Measurements from ENCODE around the gene WDR72.

WDR72 gene

DNA sequence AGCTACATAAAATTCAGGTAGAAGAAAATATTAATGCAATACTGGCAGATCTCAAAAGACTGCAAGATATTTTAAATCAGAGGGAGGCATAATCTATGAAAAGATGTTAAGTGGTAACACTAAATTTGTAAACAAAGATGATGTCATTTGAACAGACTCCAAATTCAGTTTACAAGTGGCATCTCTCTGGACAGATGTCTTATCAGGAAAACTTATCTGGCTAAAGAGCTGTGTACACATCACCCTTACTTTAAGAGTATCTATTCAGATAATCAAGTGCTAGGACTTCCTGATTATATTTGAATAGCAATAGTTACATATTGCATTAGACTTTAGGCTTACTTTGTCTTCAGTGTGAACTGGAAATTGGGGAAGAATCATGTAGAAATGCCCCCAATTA is 231.5 kb downstream of the WDR72 start:
- no peak for DNase-seq

DNA sequence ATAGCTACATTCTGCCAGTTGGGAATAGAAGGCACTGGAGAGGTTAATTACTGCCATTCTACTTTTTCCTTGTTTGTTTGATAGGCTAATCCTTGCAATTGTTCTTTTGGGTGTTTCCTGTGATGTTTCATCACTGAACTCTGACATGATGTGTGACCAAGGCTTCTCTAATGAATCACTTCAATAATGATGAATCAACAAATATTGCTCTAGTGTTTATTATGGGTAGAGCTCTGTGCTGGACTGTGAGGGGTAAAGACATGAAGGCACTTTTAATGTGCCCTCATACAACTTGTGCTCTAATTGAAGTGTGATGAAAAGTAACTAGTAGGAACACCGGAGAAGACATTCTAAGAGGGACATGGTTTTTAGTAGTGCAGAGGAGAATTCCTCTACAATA is 233.6 kb downstream of the WDR72 start:
- DNase-seq, result no peak

DNA sequence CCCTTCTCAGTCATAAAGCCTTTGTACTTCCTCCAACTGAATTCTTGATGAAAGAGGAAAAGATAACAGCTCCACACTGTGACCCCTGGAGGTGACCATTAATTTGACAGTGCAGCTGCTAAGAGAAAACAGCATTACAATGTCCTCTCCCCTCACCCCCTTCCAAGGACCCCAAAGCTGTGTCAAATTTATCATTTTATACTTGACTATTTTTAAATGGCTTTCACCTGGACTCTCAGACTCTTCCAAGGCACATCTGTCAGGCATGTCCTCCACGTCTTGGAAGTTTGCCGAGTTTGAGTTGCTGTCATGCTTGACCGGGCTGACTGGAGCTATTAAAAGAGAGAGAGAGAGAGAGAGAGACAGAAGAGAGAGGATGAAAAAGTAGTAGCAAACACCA is 236.5 kb downstream of the WDR72 start:
- peak; percentile 80 for DNase-seq

DNA sequence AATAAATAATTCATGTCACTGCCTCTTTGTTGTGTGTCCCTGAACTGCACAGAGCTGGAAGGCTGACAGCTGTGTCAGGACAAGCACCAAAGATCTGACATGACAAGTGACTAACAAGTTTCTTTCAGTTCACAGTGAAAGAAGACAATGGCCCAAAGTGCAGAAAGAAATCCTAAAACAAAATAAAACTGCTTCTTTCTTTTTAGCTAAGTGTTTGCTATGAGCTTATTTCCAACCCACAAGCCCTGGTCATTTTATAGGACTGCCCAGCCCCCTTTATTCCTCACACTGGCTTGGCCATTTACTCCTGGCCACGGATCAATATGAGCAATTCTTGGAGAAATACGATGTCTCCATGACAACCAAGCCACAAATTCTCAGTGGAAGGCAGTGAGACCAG is 238.5 kb downstream of the WDR72 start:
- DNase-seq, result no peak

DNA sequence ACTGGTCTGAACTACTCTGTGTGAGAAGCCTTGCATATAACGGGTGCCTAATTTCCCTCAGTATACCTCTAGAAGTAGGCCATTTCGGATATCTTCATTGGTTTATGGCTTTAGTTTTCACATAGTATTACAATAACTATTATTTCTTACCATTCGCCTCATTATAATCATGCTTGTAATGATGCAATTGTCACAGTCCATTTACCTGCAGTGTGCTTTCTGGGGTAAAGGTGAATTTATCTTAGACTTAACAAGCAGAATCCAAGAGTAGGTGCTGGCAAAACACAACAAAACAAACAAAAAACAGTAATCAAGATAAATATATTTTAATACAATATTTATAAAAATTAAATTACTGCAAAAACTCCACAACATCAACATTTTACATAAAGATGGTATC is 246.0 kb downstream of the WDR72 start:
- no peak for DNase-seq

DNA sequence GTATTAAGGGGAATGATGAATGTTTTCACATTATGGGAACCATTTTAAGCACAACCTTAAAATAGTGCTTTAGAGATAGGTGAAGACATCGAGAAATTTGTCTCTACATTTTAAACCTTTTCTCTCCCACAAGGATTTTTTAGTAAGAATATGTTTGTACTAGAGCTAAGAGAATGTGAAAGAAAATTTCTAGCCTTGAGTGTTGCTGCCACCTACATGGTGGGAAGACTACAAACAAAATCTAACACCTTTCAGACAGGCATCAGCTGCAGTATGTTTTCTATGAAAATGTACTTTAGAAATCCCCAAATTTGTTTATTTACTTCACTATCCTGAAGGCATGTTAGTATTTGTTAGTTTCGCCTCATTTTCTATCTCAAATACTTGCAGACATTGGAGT is 247.4 kb downstream of the WDR72 start:
- DNase-seq, result no peak

DNA sequence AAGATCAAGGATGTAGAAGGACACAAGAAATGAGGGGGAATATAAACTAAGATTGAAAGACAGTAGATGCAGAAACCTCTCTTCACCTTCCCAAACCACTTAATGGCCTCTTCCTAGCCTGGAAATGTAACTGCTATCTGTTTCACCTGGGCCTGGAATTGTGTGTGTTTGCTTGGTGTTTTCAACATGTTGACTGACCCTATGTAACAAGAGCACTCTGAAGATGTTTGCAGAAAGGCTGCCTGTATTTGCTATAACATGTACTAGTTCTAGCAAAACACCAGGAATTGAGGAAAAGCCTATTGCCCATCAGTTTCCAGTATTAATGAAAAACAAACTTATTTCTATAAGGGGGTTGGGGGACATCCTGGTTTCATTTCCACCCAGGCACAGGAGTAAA is 248.3 kb downstream of the WDR72 start:
- DNase-seq, result no peak

DNA sequence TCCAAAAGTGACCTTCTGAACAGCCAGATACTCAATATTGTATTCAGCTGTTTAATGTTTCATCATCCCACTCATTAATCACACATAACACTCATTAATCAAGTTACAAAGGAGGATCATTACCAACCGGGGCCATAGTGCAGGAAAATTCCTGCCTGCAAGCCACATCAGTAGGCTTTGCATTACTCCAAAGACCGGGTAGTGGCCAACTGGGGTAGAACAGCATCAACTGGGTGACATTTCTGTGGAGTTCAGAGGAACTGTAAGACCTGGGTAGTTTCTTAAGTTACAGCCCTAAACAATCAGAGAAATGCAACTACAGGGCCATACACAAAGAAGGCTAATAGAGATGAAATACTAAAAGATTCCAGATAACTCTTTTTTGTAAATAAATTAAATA is 253.1 kb downstream of the WDR72 start:
- DNase-seq, result no peak

DNA sequence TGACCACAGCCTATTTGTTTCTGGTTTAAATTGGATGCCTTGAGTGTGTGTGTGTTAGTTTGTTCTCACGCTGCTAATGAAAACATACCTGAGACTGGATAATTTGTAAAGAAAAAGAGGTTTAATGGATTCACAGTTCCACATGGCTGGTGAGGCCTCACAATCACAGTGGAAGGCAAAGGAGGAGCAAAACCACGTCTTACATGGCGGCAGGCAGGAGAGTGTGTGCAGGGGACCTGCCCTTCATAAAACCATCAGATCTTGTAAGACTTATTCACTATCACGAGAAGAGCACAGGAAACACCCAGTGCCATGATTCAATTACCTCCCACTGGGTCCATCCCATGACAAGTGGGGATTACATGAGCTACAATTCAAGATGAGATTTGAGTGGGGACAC is 260.5 kb downstream of the WDR72 start:
- DNase-seq, result no peak

DNA sequence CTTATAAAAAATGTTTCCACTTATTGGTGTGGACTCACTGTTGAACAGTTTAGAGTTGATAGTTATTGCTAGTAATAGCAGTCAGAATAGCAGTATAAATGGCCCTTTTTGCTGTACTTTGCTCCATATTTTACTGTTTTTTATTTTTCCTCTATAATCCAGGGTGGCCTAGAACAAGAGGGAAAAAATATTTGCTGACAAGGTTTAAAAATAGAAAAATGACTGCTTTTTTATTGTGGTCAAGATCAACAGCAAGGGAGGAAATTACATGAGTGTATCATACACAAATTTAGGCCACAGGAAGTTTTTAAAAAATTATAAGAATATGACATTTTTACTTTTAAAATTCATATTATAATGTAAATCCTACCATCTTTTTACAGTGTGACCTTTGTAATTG is 269.1 kb downstream of the WDR72 start:
- no peak for DNase-seq

DNA sequence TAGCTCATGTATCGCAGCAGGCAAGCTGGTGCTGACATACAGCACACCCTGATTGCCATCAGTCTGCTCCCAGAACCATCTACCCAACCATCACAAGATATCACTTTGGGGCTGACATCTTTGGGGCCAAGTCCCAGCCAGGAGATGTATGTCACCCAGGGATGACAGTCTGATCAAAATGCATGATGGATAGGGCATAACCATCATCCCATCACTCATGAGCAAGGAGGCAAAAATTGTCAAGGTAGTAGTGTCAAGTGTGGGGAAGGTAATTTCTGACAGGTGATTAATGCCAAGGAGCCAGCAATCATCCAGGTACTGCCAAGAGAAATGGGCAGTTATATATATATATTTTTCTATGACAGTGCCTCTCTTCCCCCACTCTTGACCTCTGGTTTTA is 277.4 kb downstream of the WDR72 start:
- DNase-seq, result no peak

DNA sequence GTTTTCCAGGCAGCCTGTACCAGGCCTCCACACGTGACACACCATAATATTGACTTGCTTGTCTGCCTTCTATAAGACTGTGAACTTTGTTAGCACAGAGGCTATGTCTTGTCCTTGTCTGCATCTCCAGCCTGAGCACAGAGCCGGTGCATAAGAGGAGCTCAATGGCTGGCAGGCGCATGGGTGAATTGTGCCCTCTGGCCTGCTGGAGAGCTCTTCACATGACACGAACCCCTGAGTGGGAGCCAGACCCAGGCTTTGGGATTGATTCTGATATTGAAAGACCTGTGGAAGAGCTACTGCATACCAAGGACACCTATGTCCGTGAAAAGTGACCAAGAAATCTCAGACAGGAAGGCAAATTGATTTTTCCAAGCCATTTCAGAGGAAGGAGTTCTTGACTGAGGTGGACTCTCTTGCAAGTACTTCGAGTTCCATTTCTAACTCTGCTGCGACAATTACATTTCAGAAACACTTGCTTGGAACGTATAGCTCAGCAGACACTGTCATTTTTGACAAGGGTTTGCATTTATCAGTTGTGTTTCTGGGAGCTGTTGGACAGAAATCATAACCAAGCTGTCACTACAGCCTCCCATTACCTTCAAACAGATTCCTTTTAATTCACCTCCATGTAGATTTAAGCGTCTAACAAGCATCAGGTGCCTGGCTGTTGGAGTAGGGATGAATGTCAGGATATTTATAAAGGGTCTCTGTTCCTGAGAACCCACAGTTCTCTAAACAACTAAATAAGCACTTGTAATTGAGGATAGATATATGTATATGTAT is 281.3 kb downstream of the WDR72 start:
- no peak for DNase-seq

DNA sequence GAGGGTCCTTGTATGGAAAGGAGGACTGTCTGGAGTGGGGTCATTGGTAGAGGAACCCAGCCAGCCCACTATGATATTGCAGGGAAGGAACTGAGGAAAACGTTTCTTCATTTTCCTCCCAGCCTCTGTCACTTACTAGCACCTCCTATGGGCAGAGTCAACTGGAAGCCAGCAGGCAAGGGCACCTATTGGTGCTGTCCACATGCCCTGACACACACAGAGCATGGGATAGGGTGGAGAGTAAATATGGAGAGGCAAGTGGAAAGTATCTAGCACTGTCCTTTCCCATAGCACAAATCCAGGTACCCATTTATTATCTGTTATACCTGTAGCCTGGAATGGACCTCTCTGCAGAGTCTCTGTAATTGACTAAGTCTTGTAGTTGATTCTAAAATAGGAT is 285.6 kb downstream of the WDR72 start:
- no peak for DNase-seq

DNA sequence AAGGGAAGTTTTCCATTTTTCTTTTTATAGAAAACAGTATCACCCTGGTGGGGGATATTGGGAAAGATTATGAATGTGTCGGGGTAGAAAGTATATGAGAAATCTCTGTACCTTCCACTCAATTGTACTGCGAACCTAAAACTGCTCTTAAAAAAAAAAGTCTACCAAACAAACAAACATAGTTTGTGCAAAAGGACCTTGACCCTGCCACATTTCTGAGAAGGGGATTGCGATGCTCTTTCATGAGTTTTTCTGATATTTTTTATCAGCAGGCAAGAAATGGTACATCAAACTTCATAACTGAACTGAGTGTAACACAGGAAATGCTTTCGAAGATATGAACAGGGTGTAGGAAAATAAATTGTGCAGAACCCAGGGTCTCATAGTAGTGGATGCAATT is 286.0 kb downstream of the WDR72 start:
- DNase-seq, result no peak

DNA sequence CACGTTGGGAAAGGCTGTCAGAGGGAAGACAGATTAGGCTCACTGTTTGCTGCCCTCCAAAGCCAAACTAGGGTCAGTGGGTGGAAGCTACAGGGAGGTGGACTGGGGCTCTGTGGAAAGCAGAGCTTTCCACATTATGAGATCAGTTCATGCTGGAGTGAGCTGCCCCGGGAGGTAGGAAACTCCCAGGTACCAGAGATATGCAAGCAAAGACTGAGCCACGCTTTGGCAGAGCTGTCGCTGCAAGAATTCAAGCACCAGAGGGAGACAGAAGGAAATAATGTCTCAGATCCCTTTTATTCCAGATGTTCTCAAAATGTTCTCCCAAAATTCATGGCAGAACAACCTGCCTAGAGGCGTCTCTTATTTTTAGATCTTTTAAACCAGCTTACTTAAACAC is 286.6 kb downstream of the WDR72 start:
- no peak for DNase-seq

DNA sequence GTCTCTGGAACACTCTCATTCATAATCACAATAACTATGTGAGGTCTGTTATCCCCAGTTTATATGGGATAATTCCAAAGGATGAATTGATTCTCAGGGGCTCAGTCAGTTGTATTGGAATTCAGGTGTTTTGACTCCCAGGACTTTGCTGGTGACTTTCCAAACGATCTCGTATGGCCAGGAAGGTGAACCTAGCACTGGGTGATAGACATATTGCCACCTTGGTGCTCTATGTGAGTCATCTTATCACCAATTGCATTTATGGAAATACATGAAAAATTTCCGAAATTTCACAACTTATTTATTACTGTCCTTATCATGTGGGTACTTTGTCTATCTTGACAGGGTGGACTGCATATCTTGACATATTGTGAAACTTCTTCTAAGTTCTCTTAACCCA is 287.3 kb downstream of the WDR72 start:
- DNase-seq, result no peak

DNA sequence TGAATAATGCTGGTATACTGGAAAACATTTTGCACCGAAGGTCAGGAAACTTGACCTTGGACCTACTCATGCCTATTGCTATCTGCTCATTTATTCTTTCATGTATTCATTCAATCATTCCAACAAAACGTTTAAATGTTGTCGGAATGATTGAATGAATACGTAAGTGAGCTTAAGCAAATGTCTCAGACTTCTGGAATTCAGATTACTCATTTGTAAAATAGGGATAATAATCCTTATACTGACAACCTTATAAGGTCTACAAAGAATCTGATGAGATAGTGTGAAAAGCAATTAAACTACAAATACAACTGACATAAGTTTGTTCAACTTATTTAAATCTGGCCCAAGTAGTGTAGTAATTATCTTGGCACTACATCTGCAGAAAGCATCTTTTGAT is 288.7 kb downstream of the WDR72 start:
- no peak for DNase-seq

DNA sequence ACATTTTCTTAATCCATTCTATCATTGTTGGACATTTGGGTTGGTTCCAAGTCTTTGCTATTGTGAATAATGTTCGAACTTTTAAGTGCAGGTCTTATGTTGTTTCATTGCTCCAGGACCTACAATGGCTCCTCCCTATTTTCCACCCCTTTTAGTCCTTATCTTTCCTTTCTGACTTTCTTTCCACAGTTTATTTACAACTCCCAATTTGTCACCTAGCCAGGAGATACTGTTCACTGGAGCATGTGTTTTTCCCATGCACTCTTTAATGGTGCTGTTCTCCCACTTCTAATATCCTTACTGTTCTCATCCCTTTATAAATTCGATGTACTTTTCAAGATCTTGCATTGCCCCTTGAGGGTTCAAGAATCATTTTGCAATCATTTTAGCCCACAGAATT is 290.0 kb downstream of the WDR72 start:
- no peak for DNase-seq

All from NCI-H1092 (cell line).